T47D (cell line): ENCODE results near the gene SORL1.
A peak's percentile ranks its signal among the peaks of the same experiment; 100 is the strongest.

Experiments used
- DNase-seq, 2 experiments: peaks; one replicate each; pipeline versions ENCODE4 v3.0.0 to v3.0.0-alpha.2; 2011 to 2012; ENCODE audit warnings: low read depth in 1 of 2, low spot score in 1 of 2
- JUND ChIP-seq: IDR thresholded peaks from 2 replicates; pipeline ENCODE4 v1.6.1; 2012; ENCODE audit warnings: low read depth
- in situ Hi-C: cut with HindIII; loops from 2 replicates; pipeline ENCODE4 v1.10.0; 2016; ENCODE audit warnings: low sequenced_read_pairs, low pct_unique_long_range_greater_than_20kb

SORL1 gene

DNA sequence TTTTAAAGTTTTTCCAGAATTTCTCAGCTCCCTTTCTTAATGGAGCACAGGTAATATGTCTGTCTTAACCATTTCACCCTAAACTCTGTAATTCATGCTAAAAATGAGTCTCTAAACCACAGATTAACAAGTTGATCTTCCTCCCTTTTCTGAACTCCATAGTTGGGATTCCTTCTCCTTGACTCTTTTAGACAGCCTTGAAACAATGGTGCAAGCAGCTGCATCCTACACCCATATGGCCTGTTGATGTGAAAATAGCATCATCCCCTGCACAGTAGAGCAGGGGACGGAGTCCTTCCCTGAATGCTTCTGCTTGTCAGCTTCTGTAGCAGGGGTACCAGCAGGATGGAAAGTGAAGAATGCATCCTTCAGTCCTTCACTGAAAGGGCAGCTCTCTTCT lies 193.5 kb downstream of the SORL1 start:
- no peak for TF ChIP-seq JUND
- DNase-seq, result no peak
- in situ Hi-C loops, result no loop called here

DNA sequence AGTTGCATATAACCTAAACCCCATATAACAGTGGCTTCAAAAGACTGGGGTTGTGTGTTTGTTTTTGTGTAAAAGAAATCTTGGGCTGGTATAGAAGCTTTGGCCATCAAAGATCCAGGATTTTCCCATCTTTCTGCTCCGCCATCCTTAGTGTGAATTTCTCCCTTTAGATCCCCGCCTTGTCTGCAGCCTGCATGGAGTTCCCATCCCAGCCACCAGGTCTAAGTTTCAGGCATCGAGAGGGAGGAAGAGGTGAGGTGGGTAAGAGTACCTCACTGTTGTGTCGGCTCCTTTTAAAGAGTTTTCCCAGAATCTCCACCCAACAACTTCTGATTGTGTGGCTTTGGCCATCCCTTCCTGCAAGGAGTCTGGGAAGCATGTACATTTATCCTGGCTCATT lies 196.2 kb downstream of the SORL1 start:
- no peak for TF ChIP-seq JUND
- DNase-seq, result no peak
- in situ Hi-C loops, result no loop called here

DNA sequence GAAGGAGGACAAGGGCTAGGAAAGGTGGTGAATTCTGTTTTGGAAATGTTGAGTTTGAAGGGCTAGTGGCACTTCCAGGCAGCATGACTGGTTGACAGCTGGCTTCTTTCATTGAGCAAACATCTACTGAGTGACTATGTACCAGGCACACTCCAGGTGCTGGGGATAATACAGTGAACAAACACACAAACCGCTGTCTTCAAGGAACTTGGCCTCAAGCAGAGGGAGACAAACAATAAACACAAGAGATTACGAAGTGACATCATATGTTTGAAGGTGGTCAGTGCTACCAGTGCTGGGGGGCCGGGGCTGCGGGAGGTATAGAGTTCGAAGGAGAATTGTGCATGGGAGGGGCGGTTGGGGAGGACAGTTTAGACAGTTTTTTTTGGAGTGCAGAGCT lies 197.7 kb downstream of the SORL1 start:
- in situ Hi-C loops, result no loop called here
- no peak for TF ChIP-seq JUND
- DNase-seq, result peak; percentile 51 to 88

- in situ Hi-C loops, result no loop called here
- DNase-seq, result no peak
- no peak for TF ChIP-seq JUND
Measured at GRCh38 chr11:121650351-121651256, 198.5 kb downstream of the SORL1 start.

- DNase-seq, result no peak
- in situ Hi-C loops, result no loop called here
Measured at GRCh38 chr11:121651257-121651605, 199.1 kb downstream of the SORL1 start.

GRCh38 chr11:121652971-121653370 lies 200.9 kb downstream of the SORL1 start:
- DNase-seq, result no peak
- in situ Hi-C loops, result no loop called here
- no peak for TF ChIP-seq JUND

More at GRCh38 chr11:121651257-121651605, 199.1 kb downstream of the SORL1 start:
- no peak for TF ChIP-seq JUND

DNA sequence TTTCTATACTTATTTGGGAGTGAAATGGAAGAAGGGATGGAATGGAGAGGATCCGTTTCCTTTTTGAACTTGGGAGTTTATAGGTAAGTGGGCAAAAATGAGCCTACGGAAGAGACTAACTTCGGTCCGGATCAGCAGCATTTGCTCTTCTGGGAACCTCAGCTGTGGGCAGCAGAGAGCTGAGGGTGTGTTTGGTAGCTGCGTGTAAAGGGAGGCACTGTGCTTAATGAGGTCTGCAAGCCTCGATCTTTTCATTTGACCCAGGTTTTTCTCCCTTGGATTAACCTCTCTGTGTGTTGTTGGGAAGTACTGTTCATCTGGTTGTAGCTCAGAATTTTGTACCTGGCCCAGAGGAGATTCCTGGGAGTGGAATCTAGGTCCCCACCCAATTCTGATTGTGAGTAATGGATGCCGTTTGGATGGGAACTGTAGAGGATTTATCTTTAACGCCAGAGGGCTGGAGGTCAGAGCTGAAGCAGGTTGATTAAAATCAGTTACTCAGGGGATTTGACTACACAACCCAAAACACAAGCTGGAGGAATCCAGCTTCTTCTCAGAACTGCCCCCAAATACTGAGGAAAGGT lies 202.2 kb downstream of the SORL1 start:
- no peak for DNase-seq
- in situ Hi-C loops, result no loop called here
- TF ChIP-seq JUND, result no peak

DNA sequence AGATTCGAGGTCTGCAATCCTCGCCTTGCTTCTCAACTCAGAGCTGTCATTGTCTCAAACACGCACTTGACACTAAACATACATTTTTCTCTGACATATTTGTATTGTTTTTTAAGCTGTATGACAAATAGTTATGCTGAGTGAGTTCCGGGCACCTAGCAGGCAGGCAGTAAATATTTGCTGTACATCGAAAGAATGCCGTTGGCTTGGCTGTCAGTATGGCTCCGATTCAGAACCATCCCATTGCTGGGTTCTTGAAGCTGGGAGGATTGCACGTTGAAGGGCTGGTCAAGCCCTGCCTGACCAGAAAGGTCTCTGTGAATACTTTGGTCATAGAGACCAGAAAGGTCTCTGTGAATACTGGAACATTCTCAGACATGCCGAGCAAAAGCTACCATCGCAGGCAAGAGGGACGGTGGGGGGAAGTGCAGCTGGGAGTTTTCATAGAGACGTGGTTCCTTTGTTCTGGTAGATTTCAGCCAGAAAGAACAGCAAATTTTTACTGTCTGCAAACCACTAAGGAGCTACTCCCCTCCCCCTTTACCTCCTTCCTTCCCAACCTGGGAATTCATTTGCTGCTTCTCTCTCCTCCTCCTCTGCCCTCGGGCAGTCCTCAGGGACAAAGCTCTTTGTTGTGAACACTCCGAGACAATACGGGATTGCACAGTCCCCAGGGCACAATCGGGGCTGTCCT lies 202.9 kb downstream of the SORL1 start:
- TF ChIP-seq JUND, result no peak
- in situ Hi-C loops, result no loop called here

GRCh38 chr11:121655537-121656327 lies 203.6 kb downstream of the SORL1 start:
- in situ Hi-C loops, result no loop called here
- peak; percentile 89 to 91 for DNase-seq
- no peak for TF ChIP-seq JUND

More for the DNA sequence above, 202.9 kb downstream of the SORL1 start:
- peak; percentile 83 to 91 for DNase-seq

DNA sequence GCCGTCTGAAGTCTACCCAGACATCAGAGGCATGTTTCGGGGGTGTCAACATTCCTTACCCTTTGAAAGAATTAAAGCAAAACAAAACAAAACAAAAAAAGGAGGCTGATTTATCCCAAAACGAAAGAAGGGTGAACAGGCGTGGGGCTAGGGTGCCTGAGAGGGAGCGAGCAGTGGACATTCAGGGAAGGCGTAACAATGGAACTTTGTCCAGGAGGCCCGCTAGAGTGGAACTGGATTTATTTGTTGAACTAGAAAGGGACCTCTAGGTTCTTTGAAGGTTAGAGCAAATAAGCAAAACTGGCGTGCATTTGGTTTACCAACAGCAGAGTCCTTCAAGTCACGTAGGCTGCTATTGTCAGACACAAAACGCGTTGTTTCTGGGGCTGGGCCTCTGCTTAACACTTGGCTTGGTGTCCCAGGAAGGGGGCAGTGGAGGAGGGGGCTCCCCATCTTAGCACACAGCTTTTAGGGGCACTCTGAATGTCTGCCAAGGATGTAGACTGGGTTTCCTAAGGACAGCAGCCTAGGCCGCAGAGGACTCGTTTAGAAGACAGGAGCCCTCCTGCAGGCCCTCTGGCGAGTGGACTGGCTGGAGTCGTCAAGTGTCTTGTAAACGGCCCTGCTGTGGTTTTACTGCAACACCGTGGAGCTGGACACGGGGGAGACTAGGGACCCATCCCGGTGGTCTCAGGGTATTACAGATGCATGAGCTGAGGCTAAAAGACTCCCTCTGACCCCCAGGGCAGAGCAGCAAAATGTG lies 204.4 kb downstream of the SORL1 start:
- no peak for DNase-seq
- TF ChIP-seq JUND, result no peak
- in situ Hi-C loops, result no loop called here

- in situ Hi-C loops, result no loop called here
- TF ChIP-seq JUND, result no peak
- DNase-seq, result no peak
Measured at GRCh38 chr11:121657146-121657545, 205.0 kb downstream of the SORL1 start.

DNA sequence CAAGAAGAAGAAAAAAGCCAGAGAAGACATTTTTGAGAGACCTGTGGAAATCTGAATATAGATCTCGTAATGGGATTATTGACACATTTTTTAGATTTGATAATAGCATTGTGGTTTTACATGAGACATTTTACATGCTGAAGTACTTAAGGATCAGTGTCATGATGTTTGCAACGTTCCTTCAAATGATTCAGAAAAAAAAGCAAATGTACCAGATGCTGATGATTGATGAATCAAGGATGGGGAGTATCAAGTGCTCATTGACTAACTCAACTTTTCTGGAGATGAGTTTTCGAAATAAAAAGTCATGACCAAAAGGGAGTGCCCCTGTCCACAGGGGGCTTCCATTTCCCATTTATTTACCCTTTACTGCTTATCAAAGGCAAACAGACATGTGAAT lies 207.7 kb downstream of the SORL1 start:
- no peak for TF ChIP-seq JUND
- in situ Hi-C loops, result no loop called here
- DNase-seq, result no peak
